Stimulated activated CD8-positive, alpha-beta memory T cell treated with anti-CD3 and anti-CD28 coated beads, Interleukin-12 subunit alpha, Interleukin-12 subunit beta, amount 100 ng/mL, for 24 hours (primary cell): ENCODE data around the gene GCNT2.
"Not testable (repeated sequence)": the region's sequence is repeated elsewhere in the genome, so short reads cannot be mapped to it uniquely, and the experiment has no call there.

Experiments used
- DNase-seq: peaks from one replicate; pipeline ENCODE4 v3.0.0-alpha.2; 2020; ENCODE audit errors: extremely low read depth

The GCNT2 gene

DNA sequence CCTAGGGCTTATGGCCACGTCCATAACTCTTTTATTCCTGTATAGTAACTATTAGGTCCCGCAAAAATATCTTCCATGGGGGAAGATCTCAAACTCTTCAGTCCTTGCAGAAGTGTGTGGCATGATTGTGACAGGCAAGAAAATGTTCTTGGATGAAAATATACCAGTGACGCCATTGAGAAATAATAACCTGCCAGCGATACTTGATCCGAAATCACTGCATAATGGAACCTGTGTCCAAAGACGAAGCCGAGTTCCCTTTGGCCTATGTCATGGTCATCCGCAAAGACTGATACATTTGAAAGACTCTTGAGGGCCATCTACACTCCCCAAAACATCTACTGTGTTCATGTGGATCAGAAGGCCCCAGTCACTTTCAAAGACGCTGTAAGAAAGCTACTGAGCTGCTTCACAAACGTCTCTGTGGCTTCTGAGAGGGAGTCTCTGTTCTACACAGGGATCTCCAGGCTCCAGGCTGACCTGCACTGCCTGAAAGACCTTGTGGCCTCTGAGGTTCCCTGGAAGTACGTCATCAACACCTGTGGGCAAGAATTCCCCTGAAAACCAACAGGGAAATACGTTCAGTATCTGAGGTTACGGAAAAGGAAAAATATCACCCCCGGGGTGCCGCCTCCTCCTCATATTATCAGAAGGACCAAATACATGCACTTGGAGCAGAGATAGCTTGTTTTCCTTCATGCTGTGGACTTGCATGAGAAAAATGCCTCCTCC lies 6.9 kb upstream of the GCNT2 start:
- DNase-seq = no peak

DNA sequence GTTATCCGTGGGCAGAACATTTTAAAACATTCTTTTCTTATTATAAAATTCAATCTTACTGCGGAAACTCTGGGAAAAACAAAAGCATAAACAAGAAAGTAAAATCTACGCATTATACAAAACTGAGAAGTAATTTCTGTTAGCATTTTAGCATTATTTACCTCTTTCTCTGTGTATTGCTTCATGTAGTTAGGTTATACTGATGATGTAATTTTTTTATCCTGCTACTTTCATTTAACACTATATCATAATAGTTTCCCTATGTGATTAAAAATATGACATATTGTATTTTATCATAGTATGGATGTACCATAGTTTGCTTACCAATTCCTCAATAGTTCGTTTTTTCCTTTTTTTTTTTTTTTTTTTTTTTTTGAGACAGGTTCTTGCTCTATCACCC lies 4.2 kb upstream of the GCNT2 start:
- DNase-seq = no peak

DNA sequence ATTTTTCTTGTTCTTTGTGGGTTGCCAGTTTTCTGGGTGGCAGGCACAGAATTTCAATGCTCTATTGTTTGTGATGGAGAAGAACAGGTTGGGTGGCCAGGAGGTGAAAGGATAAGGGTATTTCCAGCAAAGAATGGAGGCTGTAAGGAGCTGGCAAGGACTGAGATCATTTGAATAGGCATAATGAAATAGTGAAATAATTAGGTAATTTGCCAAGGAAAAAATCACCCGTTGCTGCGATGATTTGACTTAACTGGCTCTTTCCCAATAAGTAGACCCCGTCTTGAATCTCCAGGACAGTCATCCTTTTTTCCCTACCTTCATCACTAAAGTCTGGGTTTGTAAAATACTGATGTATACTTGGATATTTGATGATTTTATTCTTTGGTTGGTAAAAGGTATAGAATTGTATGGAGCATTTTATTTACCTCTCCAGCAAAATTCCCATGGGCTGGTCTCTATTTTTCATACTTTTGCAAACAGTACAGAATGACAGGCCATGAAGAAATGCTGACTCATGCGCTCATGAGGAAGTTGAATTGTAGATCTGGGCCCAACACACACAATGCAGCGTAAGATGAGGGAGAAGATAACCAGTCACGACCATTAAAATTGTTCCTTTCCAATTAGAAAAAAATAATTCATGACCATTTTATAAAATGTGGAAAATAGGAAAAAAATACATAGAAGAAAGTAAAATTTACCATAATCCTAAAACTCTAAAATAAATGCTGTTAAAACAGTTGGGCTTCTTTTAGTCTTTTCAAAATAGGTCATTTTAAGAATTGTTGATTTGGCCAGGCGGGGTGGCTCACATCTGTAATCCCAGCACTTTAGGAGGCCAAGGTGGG lies 2.4 kb upstream of the GCNT2 start:
- no peak for DNase-seq

DNA sequence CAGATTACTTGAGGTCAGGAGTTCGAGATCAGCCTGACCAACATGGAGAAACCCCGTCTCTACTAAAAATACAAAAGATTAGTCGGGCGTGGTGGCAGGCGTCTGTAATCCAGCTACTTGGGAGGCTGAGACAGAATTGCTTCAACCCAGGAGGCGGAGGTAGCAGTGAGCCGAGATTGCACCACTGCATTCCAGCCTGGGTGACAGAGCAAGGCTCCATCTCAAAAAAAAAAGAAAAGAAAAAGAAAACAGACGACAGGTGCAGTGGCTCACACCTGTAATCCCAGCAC lies 1.8 kb upstream of the GCNT2 start:
- not testable (repeated sequence) for DNase-seq

DNA sequence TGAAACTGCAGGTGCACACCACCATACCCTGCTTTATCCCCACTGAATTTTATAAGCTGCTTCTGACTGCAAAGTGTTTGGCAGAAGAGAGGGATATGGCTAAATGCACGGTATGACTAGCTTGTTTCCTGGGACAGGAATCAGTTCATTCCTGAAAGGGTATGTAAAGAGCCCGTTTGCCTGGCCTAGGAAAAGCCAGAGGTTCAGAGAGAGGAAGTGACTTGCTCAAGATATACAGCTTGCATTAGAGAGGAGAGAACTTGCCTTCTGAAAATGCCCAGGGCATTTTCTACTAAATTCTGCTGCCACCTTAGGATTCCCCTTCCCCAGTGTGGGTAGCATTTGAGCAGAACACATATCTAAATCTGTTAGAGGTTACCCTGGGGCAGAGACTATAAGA lies 683 bp upstream of the GCNT2 start:
- no peak for DNase-seq

DNA sequence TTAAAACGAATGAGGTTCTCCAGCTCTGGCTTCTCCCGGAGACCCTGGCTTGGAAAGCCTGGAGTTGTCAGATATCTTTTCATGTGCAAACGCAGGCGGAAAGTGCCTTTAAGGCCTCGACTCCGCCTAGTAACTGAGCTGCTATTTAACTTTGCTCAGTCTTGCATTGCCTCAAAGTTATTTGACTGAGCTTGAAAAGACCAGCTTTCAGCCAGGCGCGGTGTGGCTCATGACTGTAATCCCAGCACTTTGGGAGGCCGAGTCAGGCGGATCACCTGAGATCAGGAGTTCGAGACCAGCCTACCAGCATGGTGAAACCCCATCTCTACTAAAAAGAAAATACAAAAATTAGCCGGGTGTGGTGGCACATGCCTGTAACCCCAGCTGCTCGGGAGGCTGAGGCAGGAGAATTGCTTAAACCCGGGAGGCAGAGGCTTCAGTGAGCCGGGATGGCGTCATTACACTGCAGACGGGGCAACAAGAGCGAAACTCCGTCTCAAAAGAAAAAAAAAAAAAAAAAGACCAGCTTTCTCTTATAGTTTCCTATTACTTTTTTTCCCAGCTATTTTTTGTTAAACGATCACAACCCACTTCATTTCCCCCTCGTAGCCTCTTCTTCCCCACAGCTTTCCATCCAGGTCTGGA lies 1.9 kb downstream of the GCNT2 start:
- no peak for DNase-seq

DNA sequence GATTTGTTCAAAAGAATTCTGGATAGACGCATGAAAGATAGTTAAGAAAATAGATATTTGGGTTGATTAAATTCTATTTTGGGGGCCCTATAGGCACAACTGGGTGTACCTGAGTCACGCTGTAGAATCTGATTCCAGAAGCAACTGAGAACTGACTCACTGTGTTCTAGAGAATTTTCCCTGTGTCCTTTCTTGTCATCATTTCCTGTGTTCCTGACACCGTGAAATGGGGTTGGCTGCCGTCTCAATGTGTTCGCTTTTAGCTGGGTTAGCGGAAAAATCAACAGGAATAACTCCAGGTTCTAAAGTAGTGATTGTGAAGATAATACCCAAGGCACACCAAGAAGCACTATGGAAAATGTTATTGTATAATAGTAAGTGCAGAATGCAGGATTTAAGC lies 5.0 kb downstream of the GCNT2 start:
- DNase-seq = no peak

DNA sequence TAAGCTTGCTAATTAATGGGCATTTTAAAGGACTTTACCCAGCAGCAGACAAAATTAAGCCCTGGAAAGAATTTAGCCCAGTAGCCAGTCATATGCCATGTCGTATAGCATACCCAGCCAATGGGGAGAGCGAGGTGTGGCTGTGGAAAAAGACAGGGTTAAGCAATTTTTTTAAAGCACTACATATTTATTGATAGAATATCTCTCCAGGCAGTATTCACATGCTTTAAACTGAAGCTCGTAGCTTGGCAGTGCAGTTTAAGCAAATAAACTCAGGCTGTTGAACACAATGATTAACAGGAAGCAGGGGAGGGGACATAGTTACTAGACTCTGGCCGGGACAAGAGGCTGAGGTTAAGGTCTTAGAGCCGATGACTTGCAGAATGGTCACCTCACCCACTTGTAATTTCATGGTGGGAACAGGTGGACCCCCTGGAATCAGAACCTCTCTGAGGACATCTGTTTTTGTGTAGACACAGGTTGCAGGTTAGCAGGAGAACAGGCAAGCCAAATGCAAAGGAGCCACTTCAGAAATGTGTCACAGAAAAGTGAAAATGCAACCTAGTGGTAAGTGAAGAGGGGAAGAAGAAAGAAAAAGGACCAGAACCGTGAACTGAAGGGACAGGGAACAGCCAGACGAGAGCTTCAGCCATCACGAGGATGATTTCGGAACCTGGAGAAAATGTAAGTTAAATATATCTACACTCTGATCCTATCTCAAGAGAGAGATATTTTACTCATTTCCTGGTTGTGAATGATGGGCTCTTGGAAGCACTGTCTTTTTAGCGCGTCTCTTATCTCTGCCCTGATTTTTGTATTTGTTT lies 7.2 kb downstream of the GCNT2 start:
- no peak for DNase-seq

DNA sequence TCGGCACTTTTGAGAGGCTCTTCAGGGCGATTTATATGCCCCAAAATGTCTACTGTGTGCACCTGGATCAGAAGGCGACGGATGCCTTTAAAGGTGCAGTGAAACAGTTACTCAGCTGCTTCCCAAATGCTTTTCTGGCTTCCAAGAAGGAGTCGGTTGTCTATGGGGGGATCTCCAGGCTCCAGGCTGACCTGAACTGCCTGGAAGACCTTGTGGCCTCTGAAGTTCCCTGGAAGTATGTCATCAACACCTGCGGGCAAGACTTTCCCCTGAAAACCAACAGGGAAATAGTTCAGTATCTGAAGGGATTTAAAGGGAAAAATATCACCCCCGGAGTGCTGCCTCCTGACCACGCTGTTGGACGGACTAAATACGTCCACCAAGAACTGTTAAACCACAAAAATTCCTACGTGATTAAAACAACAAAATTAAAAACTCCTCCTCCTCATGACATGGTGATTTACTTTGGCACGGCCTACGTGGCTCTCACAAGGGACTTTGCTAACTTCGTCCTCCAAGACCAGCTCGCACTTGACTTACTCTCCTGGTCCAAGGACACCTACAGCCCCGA lies 8.2 kb downstream of the GCNT2 start:
- DNase-seq = no peak

DNA sequence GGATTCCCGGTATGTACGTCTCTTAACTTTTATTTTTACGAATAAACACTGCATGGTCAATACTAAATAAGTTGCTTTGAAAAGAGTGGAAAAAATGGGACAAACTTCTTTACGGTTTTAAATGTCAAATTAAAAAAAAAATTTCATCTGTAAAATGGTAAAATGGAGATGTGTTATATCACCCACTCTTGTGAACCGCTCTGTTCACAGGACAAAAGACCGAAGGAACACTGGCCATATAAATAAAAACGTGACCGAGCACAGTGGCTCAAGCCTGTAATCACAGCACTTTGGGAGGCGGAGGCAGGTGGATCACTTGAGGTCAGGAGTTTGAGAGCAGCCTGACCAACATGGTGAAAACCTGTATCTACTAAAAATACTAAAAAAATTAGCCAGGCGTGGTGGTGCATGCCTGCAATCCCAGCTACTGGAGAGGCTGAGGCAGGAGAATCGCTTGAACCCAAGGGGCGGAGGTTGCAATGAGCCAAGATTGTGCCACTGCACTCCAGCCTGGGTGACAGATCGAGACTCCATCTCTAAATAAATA lies 8.8 kb downstream of the GCNT2 start:
- DNase-seq = not testable (repeated sequence)

DNA sequence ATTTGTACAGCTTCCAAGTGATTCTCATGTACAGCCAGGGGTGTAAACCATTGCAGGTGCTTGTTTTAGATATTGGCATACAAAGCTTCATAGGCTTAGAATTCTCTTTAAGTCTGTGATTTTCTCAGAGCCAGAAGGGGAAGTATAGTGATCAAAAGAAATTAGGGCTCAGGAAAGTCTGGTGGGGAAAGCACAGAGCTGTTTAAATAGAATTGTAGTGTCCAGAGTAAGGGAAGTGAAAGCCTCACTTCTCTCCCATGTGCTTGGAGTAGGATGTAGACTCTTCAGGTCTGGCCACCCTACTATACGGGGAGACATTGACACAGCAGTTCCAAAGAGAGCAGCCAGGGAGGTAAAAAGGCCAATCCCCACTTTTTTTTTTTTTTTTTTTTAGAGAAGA lies 10.4 kb downstream of the GCNT2 start:
- DNase-seq = no peak

DNA sequence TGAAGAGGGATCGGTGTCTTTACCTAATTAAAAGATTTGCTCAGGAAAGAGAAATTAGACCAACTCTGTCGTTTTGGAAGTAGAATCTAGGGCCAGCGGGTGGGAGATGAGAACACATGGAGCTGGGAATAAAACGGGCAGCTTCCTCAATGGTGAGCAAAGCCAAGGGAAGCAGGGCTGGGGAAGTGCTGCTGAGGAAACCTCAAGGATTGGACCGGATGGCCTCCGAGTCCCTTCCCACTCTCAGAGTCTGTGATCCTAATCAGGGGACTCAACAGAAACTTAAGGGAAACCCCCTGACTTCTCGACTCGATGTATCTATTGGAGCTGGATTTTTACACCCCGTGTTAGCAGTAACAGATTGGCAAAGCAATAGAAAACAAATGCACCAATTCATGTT lies 10.8 kb downstream of the GCNT2 start:
- DNase-seq = no peak

DNA sequence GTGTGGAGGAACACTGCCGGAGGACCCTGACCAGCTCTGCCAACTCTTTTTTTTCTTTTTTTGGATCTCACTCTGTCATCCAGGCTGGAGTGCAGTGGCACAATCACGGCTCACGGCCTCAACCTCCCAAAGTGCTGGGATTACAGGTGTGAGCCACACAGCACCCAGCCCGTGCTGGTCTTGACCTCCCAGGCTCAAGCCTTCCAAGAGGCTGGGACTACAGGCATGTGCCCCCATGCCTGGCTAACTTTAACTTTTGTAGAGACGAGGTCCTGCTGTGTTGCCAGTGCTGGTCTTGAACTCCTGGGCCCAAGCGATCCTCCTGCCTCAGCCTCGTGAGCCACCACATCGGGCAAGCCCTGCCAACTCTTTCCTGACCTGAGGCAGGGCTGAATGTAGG lies 11.2 kb downstream of the GCNT2 start:
- no peak for DNase-seq

DNA sequence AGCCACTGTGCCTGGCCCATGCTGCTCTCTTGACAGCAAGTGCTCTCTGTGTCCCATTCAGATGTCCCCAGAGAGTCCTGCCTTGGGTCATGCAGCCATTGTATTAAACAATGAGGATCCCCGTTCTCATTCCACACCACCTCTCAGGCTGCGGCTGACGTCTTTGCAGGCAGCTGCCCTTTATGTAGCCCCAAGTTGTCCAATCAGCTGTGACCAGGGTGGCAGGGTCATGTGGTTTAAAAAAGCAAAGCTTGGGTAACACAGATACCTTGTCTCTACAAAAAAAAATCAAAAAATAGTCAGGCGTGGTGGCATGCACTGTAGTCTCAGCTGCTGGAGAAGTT lies 13.2 kb downstream of the GCNT2 start:
- DNase-seq = no peak

DNA sequence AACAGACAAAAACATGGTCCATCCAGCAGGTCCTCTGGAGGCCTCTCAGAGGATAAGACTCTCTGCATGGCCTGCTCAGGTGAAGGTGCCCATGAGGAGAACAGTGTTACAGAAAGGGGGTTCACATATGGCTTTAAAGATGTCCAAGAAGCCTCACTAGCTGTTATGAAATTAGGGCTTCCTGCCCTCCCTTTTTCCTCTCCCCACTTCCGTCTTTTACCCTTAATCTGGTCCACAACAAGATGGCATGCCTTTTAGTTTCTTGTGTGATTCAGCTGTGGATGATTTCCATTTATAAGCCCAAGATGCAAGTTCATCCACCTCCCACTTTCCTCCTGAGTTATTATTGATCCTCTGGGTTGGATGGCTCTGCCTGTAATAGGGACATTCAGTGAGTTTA lies 14.0 kb downstream of the GCNT2 start:
- no peak for DNase-seq

DNA sequence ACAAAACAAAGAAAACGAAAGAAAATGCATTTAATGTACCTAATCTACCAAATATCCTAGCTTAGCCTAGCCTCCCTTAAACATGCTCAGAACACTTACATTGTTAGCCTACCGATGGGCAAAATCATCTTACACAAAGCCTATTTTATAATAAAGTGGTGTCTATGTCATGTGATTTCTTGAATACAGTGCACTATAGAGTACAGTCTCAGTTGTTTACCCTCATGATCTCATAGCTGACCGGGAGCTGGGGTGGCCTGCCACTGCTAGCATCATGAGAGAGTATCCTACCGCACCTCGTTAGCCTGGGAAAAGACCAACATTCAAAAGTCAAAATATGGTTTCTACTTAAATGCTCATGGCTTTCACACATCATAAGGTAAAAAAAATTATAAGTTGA lies 16.6 kb downstream of the GCNT2 start:
- no peak for DNase-seq

DNA sequence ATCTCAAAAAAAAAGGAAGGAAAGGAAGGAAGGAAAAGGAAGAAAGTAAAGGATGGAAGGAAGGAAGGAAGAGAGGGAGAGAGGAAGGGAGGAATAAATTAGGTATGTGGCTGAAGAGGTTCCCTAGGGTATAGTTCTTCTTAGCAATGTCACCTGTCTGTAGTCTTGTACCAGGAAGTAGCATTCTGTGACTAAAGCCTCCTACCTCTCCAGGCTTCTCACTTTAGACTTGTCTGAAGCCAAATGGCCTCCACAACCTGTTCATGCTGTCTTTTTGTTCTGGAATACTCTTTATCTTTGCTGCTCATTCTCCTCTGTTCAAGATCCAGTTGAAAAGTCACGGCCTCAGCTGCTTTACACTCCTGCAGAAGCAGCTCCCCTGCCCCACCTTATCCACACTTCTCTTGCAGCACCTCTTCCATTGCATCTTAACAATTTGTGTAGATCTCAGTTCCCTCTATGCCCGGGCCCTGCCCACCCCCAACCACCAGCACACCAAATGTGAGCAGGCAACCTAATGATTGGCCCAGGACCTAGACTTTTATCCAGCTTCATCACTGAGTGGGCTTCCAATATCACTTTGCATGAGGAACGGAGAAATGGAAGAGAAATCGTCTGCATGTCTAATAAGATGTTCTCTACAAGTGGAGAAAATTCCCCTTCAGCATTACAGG lies 19.1 kb downstream of the GCNT2 start:
- DNase-seq = no peak

DNA sequence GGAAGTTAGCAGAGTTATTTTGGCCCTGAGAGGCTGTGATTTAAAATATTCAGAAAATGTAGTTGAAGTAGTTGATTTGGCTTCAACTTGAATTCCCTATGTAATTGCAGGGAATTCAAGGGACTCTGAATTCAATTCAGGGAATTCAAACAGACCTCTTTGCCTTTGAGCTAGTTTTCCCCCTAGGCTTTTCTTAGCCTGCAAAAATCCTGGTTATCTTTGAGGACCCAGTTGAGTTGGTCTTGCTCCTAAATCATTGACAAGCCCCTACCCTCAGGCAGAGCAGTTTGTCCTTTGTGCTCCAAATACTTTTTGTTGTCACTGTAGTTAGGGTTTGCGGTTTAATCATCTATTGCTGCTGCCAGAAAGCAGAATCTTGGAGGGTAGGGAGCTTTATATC lies 20.4 kb downstream of the GCNT2 start:
- DNase-seq = no peak

DNA sequence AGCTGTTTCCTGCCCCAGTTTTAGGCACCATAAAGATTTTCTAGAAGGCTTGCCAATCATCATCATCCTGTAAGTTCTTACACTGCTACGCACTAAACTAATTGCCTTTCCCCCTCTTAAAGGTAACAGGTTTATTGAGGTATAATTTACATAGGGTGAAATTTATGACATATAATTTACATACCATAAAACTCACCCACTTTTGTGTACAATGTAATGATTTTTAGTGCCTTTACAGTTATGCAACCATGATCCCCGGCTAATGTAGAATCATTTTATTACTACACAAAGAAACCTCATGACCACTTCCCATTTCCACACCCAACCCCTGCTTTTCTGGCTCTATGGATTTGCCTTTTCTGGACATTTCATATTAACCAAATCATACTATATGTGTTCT lies 21.1 kb downstream of the GCNT2 start:
- DNase-seq = no peak

DNA sequence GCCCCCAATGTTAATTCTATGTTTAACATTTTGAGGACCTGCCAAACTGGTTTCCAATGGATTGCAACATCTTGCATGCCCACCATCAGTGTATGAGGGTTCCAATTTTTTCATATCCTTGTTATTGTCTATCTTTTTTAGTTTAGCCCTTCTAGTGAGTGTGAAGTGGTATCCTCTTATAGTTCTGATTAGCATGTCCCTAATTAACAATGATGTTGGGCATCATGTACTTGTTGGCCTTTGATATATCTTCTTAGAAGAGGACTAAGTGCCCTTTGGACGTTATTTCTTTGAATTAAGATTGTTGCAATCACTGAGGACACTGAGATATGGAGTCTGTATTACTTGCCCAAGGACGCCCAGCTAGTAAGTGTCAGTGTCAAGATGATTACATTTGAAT lies 22.3 kb downstream of the GCNT2 start:
- DNase-seq = no peak

DNA sequence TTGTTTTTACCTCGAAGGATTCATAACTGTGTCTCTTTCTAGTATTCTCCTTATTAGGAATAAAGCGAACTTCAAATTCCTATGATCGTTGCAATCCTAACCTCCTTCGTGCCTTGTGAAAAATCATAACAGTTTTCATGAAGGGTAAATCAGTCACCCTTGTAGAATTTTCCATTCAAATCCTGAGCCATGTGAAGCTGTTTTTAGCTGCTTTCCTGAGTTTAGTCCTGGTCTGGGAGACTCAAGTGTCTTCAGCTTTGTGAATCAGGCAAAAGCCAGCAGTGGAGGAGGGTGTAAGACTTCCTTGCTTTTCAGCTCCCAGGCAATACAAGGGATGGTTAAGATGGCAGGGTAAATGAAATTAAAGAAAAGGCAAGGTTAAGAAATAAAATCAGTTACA lies 24.3 kb downstream of the GCNT2 start:
- no peak for DNase-seq
